Hepatocyte (in vitro differentiated cells): ENCODE data around the gene PAK1IP1. TPM values are rescaled to one million over a fixed set of nuclear protein-coding genes. Genes with fewer than 3 reads are reported as not detected.

ENCODE experiments used
- DNase-seq: peaks from one replicate; pipeline ENCODE4 v3.0.0-alpha.2; 2016; ENCODE audit warnings: low spot score
- H2AFZ ChIP-seq: fragments of 200-600 bp; sonication (generic); 2 replicates; pipeline ENCODE4 v1.6.0; 2016; ENCODE audit warnings: antibody characterized with exemption, mild to moderate bottlenecking
- H3K27ac ChIP-seq: fragments of 200-600 bp; sonication (generic); 2 replicates; pipeline ENCODE4 v1.5.1; 2016; ENCODE audit warnings: mild to moderate bottlenecking
- H3K27me3 ChIP-seq: fragments of 200-600 bp; sonication (generic); 2 replicates; pipeline ENCODE4 v1.6.1; 2016
- H3K36me3 ChIP-seq: fragments of 200-600 bp; sonication (generic); replicated peaks from 2 replicates; pipeline ENCODE4 v1.5.1; 2016; ENCODE audit warnings: low read depth; ENCODE audit not compliant: insufficient read depth
- H3K4me1 ChIP-seq: fragments of 200-600 bp; sonication (generic); 2 replicates; pipeline ENCODE4 v1.5.1; 2016; ENCODE audit warnings: mild to moderate bottlenecking, moderate library complexity; ENCODE audit not compliant: insufficient read depth
- H3K4me2 ChIP-seq: fragments of 200-600 bp; sonication (generic); 2 replicates; pipeline ENCODE4 v1.6.0; 2016
- H3K4me3 ChIP-seq: fragments of 200-600 bp; sonication (generic); 2 replicates; pipeline ENCODE4 v1.5.1; 2016; ENCODE audit warnings: mild to moderate bottlenecking
- H3K79me2 ChIP-seq: fragments of 200-600 bp; sonication (generic); 2 replicates; pipeline ENCODE4 v1.6.0; 2017; ENCODE audit warnings: mild to moderate bottlenecking
- H3K9me2 ChIP-seq: fragments of 200-600 bp; sonication (generic); replicated peaks from 2 replicates; pipeline ENCODE4 v1.6.0; 2017; ENCODE audit warnings: mild to moderate bottlenecking; ENCODE audit not compliant: insufficient read depth
- H3K9me3 ChIP-seq: fragments of 200-600 bp; sonication (generic); 2 replicates; pipeline ENCODE4 v1.5.1; 2016; ENCODE audit warnings: low read depth, mild to moderate bottlenecking
- H4K20me1 ChIP-seq: fragments of 200-600 bp; sonication (generic); 2 replicates; pipeline ENCODE4 v1.6.0; 2016; ENCODE audit warnings: mild to moderate bottlenecking; ENCODE audit not compliant: insufficient read depth, poor library complexity, severe bottlenecking
- CTCF ChIP-seq: fragments of 200-600 bp; sonication (generic); IDR thresholded peaks from 2 replicates; pipeline ENCODE4 v1.5.1; 2016; ENCODE audit warnings: antibody characterized with exemption, mild to moderate bottlenecking; ENCODE audit not compliant: poor library complexity
- EZH2 ChIP-seq: fragments of 200-600 bp; sonication (generic); IDR thresholded peaks from 2 replicates; pipeline ENCODE4 v1.6.1; 2016; ENCODE audit warnings: antibody characterized with exemption, mild to moderate bottlenecking, borderline replicate concordance
- EZH2phosphoT487 ChIP-seq: fragments of 200-600 bp; sonication (generic); IDR thresholded peaks from one replicate; pipeline ENCODE4 v1.6.1; 2018; ENCODE audit warnings: antibody characterized with exemption, mild to moderate bottlenecking, low read depth, moderate library complexity; ENCODE audit not compliant: unreplicated experiment, severe bottlenecking
- WGBS: methylation state at CpG from one replicate; pipeline ENCODE4 v1.1.6; 2016; ENCODE audit warnings: low lambda C conversion rate; ENCODE audit errors: missing lambda C conversion rate; 5-methylcytosine and 5-hydroxymethylcytosine counted together
- polyA plus RNA-seq: library from polyadenylated mRNA; unstranded; fragments of >200 nt; fragmentation: Nextera tagmentation; extraction: Ambion mirVana; gene quantifications from 2 replicates; pipeline ENCODE4 v1.2.1, GENCODE V29; 2016
- small RNA-seq: library from RNA; depleted of rRNA; stranded (forward); fragments of <200 nt; gene quantifications from one replicate; pipeline ENCODE3, GENCODE V24; 2014
- total RNA-seq: library from RNA; depleted of rRNA; stranded (reverse); fragments of >200 nt; gene quantifications from 2 replicates; pipeline ENCODE4 v1.2.3, GENCODE V29; 2014

The PAK1IP1 gene
- total and polyA plus RNA-seq, 2 experiments from 2014 or later: 14.0 to 15.7 TPM

- Histone ChIP-seq H3K4me2 (no peak overlapping the region), H3K36me3 (no peaks in the 10 kb centered on the region), H2AFZ (no peak overlapping the region), H3K9me3 (no peaks in the 10 kb centered on the region), H3K27me3 (no peaks in the 10 kb centered on the region), H3K27ac (no peak overlapping the region), H4K20me1 (no peaks in the 10 kb centered on the region), H3K9me2 (no peaks in the 10 kb centered on the region), H3K79me2 (peaks cover 55% of the 10 kb centered on the region), H3K4me3 (no peak overlapping the region), H3K4me1 (no peaks in the 10 kb centered on the region)
- WGBS: 86% methylated on average over 1 of the region's 1 CpG
- TF ChIP-seq EZH2 (no peak), EZH2phosphoT487 (no peak), CTCF (no peak)
- no peak for DNase-seq
Observed at GRCh38 chr6:10756085-10756484, 61.3 kb downstream of the PAK1IP1 start.

Small RNAs within 50 kb of the gene (small RNA-seq; reads per million reads assigned to genes)
- not detected for gene RF00019
- gene RNA5SP203: not detected

Other genes starting within 250 kb of the PAK1IP1 start
- 36.4 and 39.3 TPM in 2 replicates for gene GCNT2, start 173.6 kb upstream of the PAK1IP1 start, total RNA-seq
- 16.3 and 25.9 TPM in 2 replicates for gene GCNT2, start 173.6 kb upstream of the PAK1IP1 start, polyA plus RNA-seq
- 1.2 and 13.1 TPM in 2 replicates for gene C6orf52, start 356 bp upstream of the PAK1IP1 start, total RNA-seq
- 6.5 and 6.8 TPM in 2 replicates for gene C6orf52, start 356 bp upstream of the PAK1IP1 start, polyA plus RNA-seq
- gene TMEM14C, start 28.1 kb downstream of the PAK1IP1 start, total RNA-seq: 155 and 181 TPM in 2 replicates
- 170 and 176 TPM in 2 replicates for gene TMEM14C, start 28.1 kb downstream of the PAK1IP1 start, polyA plus RNA-seq
- gene TMEM14B, start 52.8 kb downstream of the PAK1IP1 start, total RNA-seq: 63.9 and 69.4 TPM in 2 replicates
- gene TMEM14B, start 52.8 kb downstream of the PAK1IP1 start, polyA plus RNA-seq: 108 and 126 TPM in 2 replicates
- 0.04 TPM in 1 of 2 replicates, not detected in the other for gene MAK, start 143.6 kb downstream of the PAK1IP1 start, total RNA-seq
- gene MAK, start 143.6 kb downstream of the PAK1IP1 start, polyA plus RNA-seq: 0.05 and 0.34 TPM in 2 replicates
- gene GCM2, start 187.1 kb downstream of the PAK1IP1 start, total RNA-seq: not detected in 2 replicates
- 0.17 TPM in 1 of 2 replicates, not detected in the other for gene GCM2, start 187.1 kb downstream of the PAK1IP1 start, polyA plus RNA-seq
- gene SYCP2L, start 192.1 kb downstream of the PAK1IP1 start, total RNA-seq: 1.00 and 1.1 TPM in 2 replicates
- 0.37 and 1.3 TPM in 2 replicates for gene SYCP2L, start 192.1 kb downstream of the PAK1IP1 start, polyA plus RNA-seq